ENCODE data around the gene GMPR2.
A peak's percentile ranks its signal among the peaks of the same experiment; 100 is the strongest.

GMPR2 gene

GRCh38 chr14:24277071-24277470, 44.3 kb downstream of the GMPR2 start:
- TF ChIP-seq CTCF (conservative IDR thresholded peaks at IDR 0.05) = no peak
- H3K27ac ChIP-seq = no peak overlapping the region

GRCh38 chr14:24277606-24278321, 45.0 kb downstream of the GMPR2 start:
- no peak overlapping the region for H3K27ac ChIP-seq
- TF ChIP-seq CTCF (conservative IDR thresholded peaks at IDR 0.05) = no peak

- TF ChIP-seq CTCF (conservative IDR thresholded peaks at IDR 0.05) = no peak
- no peak overlapping the region for H3K27ac ChIP-seq
Observed at GRCh38 chr14:24278424-24278823, 45.7 kb downstream of the GMPR2 start.

DNA sequence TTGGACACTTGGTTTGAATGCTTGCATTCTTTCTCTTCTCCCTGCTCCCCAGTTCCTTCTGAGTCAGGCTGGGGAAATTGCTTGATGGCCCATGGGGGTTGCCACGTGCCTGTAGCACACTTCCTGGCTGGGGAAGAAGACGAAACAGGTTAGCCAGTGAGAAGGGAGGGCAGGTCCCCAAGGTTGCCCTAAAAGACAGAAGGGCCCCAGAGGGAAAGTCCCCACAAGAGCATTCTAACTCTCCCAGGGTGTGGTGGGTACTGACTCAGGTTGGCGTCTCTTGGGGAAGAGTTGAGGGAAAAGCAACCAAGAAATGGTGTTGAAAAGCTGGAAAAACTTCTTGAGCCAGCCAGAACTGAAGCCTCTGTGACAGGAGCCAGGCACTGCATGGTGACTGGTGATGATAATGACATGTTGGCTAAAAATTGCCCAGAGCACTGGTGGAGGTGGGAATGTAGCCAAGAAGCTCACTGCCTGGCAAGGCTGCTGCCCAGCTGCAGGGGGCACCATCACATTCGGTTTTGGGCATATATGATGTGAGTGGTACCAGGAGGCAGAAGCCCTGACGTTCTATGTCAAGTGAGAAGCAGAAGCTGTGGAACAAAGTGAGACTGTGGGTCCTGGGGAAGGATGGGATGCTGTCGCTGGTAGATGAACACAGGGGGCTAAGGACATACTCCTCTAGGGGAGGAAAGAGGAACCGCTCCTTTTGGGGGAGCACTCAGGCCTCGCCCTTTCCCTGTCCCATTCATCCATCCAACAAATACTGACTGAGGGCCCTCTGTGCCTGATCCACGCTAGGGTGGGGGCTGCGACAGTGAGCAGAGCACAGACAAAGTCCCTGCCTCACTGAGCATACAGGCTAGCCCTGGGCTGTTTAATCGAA, 46.8 kb downstream of the GMPR2 start:
- no peak overlapping the region for H3K27ac ChIP-seq
- TF ChIP-seq CTCF (conservative IDR thresholded peaks at IDR 0.05) = 0 out of 2 replicates have a peak, but pooled peaks have one; percentile 5

- TF ChIP-seq CTCF (conservative IDR thresholded peaks at IDR 0.05) = no peak
- no peak overlapping the region for H3K27ac ChIP-seq
Observed at GRCh38 chr14:24280797-24281460, 48.2 kb downstream of the GMPR2 start.

- H3K27ac ChIP-seq = no peak overlapping the region
- TF ChIP-seq CTCF (conservative IDR thresholded peaks at IDR 0.05) = no peak
Observed at GRCh38 chr14:24281636-24282035, 48.9 kb downstream of the GMPR2 start.

DNA sequence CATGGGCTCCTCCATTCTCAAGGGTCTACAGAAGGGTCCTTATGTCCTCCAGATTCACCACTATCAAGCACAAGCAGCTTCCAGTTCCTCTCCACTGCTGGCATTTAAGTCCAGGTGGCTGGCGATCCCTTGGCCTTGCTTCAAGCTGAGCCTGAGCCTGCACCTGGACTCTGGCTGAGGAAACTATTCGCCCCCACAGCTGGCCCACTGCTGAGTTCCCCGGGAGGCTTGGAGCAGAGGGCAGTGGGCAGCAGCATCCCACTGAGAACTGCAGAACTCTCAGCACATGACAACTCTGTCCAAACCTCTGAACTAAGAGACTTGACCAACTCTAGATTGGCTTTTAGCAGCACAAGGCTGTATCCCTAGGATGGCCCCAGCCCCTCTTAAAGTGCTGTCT, 50.0 kb downstream of the GMPR2 start:
- no peak overlapping the region for H3K27ac ChIP-seq
- TF ChIP-seq CTCF (conservative IDR thresholded peaks at IDR 0.05) = no peak
